ENCODE results near the gene DSCAML1.

The DSCAML1 gene

DNA sequence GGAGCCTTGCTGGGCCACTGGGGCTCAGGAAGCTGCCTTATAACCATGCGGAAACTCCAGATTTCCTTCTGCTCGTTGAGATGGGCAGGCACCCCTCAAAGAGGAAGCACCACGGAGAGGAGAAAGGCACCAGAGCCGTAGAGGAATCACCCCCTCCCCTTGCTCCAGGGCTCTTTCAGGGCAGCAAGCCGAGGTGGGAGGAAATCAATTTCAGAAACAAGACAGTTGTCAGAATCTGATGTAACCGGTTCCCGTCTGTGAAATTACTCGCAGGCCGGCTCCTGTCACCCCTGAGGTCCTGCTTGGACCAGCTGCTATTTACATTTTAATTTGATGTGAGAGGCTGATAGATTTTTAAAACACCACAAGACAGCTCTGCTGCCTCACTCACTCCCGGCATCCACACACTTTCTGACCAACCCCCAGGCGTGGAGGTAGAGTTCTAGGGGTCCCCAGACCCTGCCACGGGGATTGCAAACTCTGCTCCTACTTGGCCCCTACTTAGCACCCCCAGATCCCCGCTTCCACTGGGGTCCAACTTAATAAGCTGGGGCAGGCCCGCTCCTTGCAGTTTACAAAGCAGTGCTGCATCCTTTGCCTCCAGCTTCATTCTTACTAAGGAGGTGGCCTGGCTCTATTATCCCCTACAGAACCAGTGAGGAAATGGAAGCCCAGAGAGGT is 306.9 kb downstream of the DSCAML1 start:
- DNase-seq (ENCODE audit: low spot score), result no peak

DNA sequence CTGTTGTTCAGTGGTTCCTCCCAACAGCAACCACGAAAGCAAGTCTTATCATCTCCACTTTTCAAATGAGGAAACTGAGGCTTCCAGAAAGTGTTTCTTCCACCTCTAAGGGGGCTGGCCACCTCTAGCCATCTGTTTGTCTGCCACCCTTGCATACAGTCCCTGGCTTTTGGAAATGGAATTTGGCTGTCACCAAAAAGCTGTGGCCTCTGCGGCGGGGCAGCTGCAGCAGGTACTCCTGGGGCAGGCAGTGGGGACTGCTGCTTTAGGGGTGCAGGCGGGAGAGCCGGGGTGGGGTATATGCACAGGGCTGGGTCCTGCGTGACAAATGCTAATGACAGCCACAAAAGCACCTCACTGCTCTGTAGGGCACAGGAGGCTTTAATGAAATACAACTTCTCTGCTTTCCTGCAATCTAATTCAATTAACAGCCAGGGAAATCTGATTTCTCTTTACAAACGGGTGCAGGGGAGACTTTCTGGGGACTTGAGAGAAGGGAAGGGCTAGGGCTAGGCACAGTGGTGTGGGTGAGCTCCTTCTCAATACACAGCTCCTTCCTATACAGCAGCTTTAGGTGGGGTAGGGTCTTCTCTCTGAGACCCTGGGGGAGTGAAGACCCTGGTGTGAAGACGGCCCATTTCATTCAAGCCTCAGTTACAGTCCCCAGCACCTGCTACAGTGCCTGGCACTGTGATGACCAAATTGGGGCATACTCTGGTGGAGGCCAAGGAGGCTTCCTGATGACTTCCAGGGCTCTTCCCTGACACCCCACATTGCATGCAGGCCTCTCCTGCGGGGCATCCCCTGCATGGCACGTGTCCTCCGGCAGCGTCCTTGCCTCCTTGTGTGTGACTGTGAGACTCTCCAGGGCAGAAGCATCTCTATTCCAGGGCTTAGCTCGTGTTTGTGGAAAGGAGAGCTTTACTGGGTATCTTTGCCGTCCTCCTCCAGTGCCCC is 307.7 kb downstream of the DSCAML1 start:
- DNase-seq (ENCODE audit: low spot score), result no peak

DNA sequence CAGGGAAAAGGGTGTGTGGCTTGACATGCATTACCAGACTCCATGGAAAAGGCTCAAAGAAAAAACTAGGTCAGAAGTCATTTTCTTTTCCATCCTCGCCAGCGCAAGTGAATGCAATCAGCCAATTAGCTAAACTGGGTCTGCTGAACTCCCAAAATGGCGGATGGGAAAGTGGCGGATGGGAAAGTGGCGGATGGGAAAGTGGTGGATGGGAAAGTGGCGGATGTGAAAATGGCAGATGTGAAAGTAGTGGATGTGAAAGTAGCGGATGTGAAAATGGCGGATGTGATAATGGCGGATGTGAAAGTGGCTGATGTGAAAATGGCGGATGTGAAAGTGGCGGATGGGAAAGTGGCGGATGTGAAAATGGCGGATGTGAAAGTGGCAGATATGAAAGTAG is 311.0 kb downstream of the DSCAML1 start:
- no peak for DNase-seq (ENCODE audit: low spot score)

DNA sequence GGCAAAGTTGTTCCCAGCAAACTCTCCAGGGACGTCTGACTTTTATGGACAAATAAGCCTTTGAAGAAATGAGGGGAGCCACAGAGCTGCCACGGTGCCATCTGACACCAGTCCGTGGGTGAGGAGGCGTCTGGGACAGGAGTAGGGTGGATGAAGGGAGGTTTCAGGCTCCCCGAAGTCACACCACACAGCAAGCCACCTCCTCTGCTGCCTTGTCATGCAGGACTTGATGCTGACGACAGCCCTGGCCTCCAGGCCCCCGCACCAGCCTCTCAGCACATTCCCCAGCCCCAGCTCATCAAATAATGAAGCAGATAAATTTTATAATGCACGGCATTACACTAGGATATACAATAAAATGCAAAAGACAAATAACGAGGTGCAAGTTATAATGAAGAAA is 312.9 kb downstream of the DSCAML1 start:
- no peak for DNase-seq (ENCODE audit: low spot score)

DNA sequence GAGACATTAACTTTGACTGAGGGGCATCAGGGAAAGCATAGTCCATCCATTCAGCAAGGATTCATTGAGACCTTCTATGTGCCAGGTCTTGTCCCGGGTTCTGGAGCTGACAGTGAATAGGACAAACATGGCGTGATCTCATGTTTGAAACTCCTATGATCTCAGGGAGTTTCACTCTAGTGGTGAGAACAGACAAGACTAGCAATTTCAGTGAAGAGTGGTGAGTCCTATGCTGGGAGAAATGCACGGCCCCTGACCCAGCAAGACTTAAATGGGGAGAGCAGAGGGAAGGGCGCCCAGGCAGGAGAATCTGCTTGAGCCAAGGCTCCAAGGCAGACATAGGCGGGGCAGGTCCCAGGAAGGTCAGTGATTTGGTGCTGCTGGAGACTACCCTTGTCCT is 313.6 kb downstream of the DSCAML1 start:
- no peak for DNase-seq (ENCODE audit: low spot score)

DNA sequence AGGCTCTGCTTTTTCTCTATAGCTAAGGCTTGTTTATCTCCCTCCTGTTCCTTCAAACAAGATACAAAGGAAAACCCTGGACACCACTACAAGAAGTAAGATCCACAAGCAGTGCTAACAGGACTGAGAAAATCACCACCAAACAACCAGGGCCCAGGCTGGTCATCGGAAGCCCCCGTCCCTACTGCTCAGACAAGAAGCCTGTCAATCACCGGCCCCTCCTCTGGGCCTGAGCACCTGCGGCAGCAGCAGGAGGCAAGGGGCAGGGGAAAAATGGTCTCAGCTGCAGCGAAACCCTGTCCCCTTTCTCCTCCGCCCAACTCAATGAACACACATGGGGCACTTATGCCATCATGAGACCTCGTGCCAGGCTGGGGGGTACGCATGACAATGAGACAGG is 314.1 kb downstream of the DSCAML1 start:
- DNase-seq (ENCODE audit: low spot score), result no peak

DNA sequence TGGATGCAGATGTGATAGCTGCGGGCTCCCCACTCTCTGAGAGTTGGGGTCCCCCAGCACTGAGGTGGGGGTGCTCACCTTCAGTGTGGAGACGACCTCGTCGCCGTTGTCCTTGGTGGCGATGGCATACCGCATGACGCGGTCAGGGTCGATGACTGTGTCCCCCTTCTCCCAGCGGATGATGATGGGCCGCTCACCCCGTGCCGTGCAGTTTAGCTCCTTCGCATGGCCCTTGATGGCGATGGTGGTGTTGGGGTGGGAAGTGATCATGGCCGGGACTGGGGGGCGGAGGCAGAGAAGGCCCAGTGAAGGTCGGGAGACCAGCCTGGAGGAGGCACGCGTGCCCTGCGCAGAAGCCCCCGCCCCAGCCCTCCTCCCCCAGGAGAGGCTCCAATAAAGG is 315.1 kb downstream of the DSCAML1 start:
- DNase-seq (ENCODE audit: low spot score), result no peak

DNA sequence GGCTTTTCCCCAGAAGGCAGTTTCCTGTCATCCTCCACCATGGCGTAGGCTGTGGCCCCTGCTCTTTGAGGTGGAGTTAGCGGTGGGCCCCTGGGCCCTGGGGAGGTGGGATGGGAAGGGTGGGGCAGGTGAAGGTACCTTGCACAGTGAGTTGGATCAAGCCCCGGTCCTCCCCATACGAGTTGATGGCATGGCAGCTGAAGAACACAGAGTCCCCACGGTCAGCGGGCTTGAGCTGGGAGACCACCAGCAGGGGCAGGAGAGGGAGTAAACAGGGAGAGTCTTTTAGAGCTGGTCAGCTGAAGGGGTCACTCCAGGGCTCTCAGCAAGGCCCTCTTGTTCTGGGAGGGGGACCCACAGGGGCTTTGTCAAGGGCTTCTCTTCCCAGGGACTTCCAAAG is 316.0 kb downstream of the DSCAML1 start:
- no peak for DNase-seq (ENCODE audit: low spot score)

DNA sequence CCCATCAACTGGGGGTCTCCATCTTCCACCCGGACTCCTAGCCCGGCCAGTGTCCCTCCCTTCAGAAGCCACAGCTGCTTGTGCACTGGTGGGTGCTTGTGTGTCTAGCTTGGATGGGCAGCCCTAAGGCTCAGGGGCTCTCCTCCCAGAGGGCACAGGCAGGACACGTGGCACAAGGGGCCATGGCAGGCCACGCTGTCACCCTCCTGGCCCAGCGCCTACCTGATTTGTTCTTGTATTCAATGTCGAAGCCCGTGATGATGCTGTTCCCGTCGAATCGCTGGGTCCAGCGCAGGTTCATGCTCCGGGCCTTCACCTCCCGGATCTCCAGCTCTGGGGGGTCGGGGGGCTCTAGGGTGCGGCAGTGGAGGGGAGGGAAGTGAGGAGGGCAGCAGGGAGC is 316.8 kb downstream of the DSCAML1 start:
- no peak for DNase-seq (ENCODE audit: low spot score)

DNA sequence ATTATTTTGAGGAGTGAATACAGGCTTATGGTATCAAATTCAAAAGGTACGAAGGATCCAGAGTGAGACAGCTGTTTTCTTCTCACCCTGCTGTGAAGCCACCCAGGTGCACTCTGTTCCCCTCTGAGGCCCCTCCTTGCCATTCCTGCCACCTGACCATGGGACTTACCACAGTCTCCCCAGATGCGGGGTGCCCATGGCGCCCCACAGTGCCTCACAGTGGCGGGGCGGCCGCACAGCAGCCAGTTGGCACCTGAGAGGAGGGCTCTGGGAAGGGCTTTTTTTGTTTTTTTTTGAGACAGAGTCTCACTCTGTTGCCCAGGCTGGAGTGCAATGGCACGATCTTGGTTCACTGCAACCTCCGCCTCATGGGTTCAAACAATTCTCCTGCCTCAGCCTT is 317.6 kb downstream of the DSCAML1 start:
- DNase-seq (ENCODE audit: low spot score), result no peak

DNA sequence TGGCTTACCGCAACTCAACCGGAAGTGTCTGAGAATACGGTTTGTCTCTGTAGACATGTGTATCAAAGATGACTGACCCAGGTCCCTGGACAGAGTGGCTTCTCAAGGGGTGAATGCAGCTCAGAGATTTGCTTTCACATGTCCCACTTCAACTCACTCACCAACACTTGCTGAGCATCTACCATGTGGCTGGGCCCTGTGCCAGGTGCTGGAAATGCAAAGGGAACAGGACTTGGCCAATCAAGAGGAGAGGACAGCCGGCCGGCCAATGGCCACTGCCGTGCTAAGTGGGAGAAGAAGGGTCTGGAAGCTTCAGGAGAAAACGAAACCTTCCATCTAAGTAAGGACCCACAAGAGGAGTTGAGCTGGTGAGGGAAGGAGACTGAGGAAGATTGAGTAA is 318.1 kb downstream of the DSCAML1 start:
- DNase-seq (ENCODE audit: low spot score), result no peak

DNA sequence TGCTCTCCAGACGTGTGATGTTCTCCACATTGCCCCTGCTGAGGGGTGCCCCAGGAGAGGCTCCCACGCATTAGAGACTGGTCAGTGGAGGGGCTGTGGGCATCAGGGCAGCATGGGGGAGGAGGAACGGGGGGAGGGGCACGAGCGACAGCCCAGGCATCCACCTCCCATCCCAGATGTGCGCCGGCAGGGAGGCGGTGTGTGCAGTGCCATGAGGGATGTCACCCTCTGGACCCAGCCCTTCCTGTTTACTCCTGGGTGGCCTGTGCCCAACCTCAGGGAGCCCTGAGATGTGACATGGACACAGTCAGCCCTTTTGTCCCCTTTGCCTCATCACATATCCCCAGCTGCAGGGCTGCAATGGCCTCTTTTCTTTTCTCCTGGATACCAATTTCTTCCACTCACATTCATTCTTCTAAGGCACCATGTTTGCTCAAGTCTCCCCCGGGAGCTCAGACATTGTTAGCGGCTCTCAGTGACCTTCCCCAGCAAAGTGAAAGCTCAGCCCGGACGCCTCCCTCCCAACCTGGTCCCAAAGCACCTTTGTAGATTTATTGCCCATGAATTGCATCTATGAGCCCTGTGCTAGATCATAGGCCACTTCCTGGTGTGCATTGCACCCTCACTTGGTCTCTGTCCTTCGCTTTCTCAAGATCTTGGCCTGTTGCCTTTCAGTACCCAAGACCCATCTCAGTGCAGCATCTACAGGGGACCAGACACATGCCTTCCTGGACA is 318.7 kb downstream of the DSCAML1 start:
- no peak for DNase-seq (ENCODE audit: low spot score)

DNA sequence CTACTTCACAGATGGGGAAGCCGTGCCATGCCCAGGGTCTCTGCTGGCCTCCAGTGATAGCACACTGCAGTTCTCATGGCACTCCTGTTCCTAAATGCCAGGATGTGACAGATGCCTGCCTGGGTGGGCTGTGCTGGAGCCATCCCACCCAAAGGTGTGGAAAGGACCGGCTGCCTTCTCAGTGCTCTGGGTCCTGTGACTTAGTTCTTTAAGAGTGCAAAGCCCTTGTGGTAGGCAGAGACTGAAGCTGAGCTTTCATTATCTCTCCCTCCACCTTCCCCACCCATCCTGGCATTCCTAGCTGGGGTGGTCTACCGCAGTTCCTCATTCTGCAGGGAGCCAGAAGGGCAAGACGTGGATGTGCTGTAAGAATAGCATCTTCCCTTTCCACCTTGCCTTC is 319.3 kb downstream of the DSCAML1 start:
- DNase-seq (ENCODE audit: low spot score), result no peak

DNA sequence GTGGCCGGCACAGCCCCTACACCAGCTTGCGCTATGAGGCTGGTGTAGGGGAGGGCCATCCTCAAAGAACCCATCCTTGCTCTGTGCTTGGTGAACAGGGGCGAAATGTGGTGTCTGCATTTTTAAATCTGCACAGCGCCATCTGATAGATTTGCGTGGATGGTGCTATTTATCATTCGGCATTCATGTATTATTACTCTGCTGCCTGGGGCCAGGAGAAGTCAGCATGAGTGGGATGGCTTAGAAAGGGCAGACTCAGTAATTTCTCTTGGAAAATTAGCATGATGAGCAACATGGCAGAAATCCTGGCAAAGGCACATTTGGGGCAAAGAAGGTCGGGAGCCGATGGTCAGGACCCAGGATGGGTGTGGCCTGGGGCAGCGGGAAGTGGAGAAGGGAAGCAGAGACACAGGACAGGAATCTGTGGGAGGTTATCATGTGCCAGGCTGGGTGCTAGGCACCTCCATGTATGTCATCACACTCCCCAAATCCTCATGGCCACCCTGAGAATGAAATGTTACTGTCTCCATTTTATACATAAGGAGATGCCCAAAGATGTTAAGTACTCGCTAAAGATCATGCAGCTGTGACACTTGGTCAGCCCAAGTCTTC is 320.4 kb downstream of the DSCAML1 start:
- no peak for DNase-seq (ENCODE audit: low spot score)

DNA sequence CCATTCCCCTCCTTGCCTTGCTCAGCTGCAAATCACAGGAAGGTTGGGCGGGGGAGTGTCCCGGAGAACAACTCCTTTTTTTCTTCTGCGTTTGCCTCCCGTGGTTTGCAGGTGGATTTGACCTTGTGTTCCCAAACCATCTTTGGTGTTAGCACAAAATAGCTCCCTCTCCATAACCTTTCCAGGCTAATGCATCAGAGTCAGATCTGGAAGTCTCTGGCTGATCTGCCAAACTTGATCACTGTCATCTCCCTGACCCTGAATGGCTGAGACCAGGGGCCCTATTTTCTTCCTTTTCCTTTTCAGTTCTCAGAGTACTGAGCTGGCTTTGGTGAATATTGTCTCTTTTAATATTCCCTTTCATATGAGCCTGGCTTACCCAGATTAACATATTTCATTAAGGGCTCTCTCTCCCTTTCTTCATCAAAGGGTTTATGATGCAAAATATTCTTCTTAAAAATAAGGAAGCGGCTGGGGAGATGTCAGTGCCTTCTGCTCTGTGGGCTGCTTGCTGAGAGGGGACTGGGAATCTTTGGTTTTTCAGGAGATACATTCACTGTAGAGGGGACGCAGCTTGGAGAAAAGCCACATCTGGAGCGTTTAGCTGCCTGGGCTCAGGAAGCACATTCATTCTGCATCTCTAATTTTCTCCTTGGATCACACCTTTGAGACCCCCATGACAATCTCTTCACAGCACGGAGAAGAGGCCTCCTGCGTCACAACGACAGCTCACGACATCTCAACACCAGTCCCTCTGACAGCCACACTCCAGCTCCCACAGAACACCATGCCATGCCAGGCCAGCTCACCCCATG is 321.1 kb downstream of the DSCAML1 start:
- no peak for DNase-seq (ENCODE audit: low spot score)

DNA sequence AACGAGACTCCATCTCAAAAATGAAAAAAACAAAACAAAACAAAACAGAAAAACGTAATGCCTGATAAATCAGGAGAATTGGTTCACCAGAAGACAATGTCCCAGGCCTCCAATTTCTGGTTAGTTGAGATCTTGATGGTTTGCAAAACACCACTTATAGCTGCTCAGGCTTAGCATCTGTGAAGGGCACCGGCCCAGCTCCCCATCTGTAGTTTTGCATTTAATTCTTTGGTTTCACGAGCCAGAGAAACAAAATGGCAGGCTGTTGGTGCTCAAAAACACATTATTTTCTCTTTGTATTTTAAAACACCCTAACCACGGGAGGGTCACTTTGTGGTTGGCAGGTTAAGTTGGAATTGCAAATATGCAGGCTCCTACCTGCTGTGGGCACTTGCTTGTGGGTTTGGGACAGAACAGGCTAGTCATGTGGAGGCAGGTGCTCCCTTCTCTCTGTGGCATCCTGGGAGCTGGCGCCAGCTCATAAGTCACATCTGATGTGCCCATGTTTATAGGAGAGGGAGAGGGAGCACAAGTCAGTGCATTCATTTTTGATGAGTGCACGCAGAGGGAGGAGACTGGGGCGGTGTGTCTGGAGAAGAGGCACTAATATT is 323.4 kb downstream of the DSCAML1 start:
- peak; percentile 38 for DNase-seq (ENCODE audit: low spot score)

DNA sequence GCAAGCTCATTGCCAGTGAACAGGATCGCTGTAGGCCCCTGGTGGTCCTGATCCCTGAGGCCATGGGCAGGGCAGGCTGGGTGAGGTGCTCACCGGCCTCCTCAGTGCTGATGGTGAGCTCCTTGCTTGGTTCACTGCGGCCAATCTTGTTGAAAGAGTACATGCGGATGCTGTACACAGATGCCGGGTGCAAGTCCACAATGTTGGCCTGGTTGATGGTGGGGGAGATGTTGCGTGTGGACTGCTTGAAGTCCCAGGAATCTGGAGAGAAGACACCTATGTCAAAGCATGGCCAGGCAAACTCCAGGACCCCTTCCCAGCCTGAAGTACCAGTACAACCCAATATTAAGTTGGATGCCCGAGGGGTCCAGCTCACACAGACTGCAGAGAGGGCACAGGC is 325.2 kb downstream of the DSCAML1 start:
- no peak for DNase-seq (ENCODE audit: low spot score)

DNA sequence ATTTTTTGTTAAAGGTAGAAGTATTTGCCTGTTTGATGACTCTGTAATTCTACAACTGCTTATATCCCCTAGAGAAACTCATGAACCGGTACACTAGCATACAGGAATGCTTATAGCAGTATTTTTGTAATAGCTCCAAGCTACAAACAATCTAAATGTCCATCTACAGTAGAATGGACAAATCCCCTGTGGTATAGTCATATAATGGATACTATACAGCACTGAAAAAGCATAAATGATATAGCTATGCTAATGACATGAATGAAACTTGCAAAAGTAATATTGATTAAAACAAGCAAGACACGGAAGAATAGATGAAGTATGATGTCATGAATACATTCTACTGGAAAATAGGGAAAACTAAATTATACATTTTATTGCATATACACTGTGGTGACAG is 326.4 kb downstream of the DSCAML1 start:
- no peak for DNase-seq (ENCODE audit: low spot score)

DNA sequence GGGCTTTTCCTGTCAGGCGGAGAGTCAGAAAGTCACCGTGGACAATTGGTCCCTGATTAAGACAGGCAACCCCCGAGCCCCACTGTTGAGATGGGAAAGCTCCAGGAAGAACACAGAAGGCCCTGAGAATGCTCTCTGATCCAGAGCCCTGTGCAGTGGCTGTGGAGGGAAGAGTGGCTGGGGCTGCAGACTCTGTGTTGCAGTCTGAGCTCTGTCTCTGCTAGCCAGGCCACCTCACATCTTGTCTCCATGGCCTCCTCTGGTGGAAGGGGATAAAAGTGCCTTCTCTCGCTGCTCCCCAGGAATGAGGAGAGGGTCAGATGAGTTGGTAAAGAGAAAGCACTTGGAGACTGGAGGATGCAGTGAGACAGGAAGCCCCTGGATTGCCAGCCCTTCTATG is 328.1 kb downstream of the DSCAML1 start:
- no peak for DNase-seq (ENCODE audit: low spot score)

DNA sequence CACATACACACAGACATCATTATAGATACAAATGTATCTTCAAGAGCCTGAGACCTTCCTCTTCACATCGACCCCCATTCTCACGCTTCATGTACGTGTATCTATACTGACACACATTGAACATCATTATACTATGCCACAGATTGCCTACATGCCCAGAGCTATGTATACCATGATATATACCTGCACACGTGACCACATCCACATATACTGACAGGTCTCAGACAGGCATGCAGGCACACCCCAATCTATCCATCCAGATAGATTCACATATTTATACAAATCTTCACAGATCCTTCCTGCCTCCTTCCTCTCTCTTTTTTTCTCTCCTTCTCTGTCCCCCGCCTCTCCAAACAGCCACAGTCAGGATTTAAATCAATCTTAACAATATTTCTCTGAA is 329.2 kb downstream of the DSCAML1 start:
- no peak for DNase-seq (ENCODE audit: low spot score)

DNA sequence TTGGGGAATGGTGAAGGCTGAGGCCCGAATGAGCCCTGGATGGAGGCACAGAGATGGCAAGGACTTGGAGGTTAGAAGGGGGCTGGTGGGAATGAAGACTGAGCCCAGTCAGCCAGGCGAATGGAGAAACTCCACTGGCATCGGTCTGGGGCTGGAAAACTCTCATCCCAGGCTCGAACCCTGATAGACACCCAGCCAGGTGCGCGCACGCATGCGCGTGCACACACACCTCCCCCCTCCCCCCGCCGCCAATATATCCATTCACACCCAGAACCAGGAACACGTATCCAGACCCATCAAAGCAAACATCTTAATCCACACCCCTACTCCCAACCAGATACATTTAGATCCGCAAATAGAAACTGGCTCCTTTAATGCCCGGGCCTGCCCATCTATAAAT is 330.1 kb downstream of the DSCAML1 start:
- no peak for DNase-seq (ENCODE audit: low spot score)

All from LoVo (cell line).